Stimulated activated CD8-positive, alpha-beta memory T cell treated with anti-CD3 and anti-CD28 coated beads, Interleukin-7, amount 100 ng/mL, for 24 hours (primary cell): Measurements from ENCODE around the gene LIX1.
"Not testable (repeated sequence)": the region's sequence is repeated elsewhere in the genome, so short reads cannot be mapped to it uniquely, and the experiment has no call there.

Source experiments
- DNase-seq: peaks from one replicate; pipeline ENCODE4 v3.0.0-alpha.2; 2020; ENCODE audit warnings: low read depth

LIX1 gene

DNA sequence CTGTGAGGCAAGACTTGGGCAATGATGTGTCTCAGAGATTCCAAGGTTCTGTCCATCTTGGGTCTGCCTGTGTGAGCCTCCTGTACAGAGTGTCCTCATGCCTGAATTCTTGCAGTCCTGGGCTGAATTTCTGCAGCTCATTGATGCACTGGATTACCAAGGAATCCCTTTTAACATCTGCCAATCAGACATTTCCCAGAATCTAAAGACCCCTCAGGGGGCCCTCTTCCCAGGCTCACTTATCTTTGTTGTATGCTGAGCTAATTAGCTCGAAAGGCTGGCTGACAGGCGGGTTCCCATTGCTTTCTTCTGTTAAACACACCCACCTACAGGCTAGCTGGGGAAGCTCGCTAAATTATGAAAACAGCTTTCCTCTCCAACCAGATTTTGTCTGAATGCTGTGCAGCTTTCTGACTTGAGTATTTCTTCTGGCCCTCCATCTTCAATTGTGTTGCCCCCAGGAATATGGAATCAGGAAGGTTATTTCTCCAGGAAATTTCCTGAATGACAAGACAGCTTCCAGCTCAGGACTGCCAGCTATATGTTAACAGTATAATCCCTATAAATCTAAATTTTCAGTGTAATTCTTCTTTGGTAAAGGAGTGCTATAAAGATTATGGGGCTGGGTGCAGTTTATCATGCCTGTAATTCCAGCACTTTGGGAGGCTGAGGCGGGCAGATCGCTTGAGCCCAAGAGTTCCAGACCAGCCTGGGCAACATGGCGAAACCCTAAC, at the start of gene LIX1:
Gene LIX1, minus strand, starts transcription at position 91 of the 734 bp plus-strand sequence. Its CDS starts 35 bp downstream, at position 56.
- no peak for DNase-seq

DNA sequence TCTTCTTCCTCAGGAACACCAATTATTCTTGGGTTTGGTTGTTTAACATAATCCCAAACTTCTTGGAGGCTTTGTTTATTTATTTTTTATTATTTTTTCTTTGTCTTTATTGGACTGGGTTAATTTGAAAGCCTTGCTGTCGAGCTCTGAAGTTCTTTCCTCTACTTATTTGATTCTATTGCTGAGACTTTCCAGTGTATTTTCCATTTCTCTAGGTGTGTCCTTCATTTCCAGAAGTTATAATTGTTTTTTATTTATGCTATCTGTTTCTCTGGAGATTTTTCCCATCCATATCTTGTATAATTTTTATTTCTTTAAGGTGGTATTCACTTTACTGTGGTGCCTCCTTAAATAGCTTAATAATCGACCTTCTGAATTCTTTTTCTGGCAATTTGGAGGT, 49.5 kb upstream of the LIX1 start:
- no peak for DNase-seq

DNA sequence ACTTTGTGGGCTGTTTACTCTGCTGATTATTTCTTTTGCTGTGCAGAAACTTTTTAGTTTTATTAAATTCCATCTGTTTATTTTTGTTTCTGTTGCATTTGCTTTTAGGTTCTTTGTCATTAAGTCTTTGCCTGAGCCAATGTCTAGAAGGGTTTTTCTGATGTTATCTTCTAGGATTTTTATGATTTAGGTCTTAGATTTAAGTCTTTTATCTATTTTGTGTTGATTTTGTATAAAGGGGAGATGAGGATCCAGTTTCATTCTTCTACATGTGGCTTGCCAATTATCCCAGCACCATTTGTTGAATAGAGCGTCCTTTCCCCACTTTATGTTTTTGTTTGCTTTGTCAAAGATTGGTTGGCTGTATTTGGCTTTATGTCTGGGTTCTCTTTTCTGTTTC, 47.1 kb upstream of the LIX1 start:
- not testable (repeated sequence) for DNase-seq

DNA sequence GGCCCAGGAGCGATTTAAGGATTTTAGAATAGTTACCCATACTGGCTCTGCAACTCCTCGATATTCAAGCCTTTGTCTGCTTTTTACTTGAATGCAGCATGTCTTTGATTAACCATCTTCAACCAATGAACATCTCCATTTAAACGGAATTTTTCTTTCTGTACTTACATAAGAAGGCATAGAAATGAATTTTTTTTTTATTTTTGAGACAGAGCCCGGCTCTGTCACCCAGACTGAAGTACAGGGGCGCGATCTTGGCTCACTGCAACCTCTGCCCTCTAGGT, 41.5 kb upstream of the LIX1 start:
- no peak for DNase-seq

DNA sequence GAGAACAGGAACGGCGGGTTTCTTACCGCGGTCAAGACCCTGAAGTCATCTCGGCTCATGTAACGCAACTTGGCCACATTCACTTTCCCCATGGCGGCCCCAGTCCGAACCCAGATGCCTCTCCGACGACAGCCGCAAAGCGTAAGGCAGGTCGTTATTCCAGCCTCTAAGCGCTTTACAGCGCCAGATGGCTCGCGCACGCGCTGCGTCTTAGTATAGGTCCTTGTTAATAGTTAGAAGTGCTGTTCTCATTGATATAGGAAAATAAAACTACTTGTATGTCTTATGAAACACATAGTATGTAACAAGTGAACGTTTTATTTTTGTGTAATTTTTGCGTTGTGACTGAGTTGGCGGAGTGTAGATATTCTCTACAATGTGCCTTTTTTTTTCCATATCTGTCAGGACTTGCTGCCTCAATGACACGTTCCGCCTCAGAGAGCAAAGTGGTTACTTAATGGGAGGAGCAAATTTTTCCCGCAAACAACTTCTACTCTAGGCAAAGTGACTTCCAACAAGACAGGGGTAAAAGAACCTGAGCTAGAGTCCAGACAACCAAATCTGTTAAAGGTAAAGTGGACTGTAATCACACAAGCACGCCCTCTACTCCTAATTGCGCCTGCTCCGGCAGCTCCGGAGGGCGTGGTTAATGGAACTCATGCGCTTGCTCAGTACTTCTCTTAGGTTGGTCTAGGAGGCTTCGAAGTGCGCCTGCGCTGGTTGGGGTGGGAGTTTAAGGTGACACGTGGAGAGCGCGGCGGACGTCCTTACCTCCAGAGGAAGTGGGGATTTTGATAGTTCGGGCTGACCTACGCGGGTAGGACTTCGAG, 40.9 kb upstream of the LIX1 start, which contains the start of gene RIOK2:
Gene RIOK2, minus strand, starts transcription at position 148 of the 830 bp plus-strand sequence. Its CDS starts 56 bp downstream, at position 92.
- peak; percentile 86 for DNase-seq

DNA sequence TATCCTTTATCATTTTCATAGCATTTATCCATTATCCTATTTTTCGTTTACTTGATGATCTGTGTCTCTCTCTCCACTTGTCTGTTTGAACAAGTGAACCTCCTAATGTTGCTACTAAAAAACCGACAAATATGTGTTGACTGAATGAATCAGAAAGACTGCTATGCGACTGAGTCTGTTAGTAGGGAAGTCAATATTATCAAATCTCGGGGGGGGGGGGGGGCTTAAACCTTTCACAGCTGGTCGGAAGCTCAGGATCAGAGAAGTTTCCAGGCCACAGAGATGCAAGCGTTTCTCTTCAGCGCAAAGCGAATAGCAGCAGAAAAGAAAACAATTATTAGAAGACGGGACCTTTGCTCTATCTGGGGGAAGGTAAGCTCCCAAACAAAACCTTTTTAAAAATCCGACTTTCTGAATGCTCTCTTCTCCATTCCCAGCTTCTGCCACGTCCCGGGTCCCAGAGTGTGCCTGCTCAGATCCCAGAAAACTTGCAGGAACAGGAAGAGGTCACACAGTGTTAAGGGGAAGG, 40.2 kb upstream of the LIX1 start:
- DNase-seq, result no peak

DNA sequence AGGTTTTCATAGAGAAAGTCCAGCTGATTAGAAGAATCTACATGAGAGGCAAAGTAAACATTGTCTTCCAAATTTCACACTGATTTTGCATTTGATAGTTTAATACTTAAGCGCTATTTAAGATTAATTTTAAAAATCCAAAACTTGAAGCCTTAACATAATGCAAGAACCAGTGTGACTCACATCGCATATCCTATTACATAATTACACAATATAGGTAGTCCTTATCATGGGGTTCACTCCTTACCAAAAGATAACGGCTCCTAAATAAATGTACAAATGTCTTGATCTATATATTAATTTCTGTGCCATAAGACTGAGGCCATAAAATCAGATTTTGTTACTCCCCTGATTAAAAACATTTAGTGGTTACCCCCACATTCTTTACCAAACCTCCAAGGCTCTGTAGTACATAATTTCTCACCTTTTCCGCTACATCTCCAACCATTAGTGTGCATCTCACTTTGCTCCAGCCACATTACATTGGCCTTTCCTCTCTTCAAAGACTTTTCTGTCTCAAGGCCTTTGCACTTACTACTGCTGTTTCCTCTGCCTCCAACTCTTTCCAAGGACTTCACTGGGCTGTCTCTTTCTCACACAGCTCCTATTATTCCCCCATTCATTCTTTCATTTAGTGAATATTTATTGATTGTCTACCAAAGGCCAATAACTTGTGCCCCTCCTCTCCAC, 39.6 kb upstream of the LIX1 start:
- DNase-seq, result no peak

DNA sequence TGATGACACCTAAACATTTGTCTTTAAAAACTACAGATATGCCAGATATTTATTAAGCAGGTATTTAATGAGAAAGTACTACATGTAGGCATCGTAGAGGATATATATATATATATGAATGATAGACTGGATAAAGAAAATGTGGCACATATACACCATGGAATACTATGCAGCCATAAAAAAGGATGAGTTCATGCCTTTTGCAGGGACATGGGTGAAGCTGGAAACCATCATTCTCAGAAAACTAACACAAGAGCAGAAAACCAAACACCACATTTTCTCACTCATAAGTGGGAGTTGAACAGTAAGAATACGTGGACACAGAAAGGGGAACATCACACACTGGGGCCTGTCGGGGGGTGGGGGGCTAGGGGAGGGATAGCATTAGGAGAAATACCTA, 37.0 kb upstream of the LIX1 start:
- not testable (repeated sequence) for DNase-seq

DNA sequence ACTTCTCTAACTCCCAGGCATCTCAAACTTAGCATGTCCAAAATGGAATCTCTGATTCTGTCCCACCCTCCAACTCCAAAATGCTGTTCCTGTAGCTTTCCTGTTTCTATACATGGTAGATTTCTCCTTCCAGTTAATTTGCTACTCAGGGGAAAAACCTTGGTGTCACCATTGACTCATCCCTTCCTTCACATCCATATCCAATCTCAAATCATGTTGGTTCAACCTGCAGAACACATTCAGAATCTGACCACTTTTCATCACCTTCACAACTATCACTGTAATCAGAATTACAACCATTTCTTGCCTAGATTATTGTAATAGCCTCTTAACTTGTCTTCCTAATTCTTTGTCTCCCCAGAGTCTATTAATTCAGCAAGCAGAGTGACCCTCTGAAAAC, 29.8 kb upstream of the LIX1 start:
- no peak for DNase-seq

DNA sequence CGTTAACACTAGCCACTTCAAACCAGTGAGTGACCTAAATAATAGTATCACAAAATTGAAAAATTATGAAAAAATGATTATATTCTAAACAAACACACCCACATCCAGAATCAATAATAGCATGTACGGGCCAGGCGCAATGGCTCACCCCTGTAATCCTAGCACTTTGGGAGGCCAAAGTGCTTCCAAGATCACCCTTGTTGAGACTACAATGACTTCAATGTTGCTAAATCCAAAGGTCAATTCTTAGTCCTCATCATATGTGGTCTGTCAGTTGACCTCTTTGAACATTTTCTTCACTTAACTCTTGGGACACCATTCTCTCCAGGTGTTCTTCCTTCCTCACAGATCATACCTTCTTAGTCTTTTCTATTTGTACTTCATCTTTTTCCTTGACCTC, 29.3 kb upstream of the LIX1 start:
- no peak for DNase-seq

DNA sequence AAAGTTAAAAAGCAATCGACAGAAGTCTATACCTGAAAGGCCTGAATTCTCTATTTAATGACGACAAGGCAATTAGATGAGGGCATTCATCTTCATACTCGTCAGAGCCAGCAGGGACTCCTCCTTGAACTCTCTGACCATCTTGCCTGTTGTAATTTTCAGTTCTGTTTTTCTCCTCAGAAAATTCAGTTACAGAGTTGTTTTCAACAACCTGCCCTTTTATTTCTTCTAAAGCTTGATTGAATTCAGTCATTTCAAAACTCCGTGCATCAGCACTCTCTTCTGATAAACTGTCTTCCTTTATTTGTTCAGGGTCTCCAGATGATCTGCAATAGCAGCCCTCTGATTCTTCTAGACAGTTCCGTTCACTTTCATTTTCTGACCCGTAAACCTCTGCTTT, 25.0 kb upstream of the LIX1 start:
- DNase-seq, result no peak

DNA sequence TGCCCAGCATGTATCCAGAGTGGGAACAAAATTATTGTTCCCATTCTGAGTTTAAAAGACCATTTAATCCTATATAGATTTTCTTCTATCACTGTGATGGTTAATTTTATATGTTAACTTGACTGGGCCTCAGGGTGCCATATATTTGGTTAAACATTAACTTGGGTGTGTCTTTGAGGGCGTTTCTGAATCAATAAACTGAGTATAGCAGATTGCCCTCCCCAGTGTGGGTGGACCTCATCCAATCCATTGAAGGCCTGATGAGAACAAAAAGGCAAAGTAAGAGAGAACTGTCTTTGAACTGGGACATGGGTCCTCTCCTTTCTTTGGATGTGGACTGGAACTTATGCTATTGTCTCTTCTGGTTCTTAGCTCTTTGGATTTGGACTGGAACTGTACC, 23.3 kb upstream of the LIX1 start:
- no peak for DNase-seq

DNA sequence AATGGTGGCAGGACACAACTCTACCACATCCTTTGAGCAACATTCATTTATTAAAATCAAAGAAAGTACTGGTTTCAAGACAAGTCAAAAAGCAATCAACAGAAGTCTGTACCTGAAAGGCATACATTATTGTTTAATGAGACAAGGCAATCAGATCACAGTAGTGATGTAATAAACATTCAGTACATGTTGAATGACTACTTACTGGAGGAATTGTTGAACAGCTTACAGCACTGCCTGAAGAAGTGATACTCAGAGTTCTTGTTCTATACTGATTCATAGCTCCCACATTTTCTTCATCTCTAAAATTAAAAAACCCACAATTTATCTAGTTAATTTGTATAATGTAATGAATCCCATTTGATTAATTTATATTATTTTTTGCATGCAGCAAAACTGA, 22.4 kb upstream of the LIX1 start:
- DNase-seq, result no peak

DNA sequence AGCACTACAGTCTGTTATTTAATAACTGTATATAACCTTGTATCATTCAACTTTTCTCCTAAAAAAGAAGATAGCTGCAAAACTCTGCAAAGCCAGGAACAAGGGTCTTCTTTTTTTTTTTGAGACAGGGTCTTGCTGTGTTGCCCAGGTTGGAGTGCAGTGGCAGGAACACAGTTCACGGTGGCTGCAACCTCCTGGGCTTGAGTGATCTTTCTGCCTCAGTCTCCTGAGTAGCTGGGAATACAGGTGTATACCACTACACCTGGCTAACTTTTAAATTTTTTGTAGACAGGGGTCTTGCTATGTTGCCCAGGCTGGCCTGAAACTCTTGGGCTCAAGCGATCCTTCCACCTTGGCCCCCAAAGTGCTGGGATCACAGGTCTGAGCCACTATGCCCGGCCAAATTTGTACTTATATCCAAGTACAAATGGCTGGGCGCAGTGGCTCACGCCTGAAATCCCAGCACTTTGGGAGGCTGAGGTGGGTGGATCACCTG, 21.4 kb upstream of the LIX1 start:
- no peak for DNase-seq

DNA sequence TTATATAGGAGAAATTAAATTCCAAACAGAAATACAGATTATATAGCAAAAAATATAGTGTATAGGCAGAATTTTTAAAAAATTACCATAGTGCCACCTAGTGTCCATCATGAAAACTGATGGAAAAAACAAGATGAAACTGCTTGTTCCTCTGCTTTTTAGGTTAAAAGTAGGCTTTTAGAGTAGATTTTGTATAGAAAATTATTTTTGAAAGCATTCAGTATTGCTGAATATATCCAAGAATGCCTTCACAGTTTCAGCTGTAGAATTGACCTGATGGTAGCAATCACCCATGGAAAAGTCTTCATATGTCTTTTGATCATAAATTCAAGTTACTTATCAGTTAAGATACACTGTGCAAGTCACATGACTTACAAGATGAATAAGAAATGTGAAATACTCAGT, 21.0 kb upstream of the LIX1 start:
- DNase-seq, result no peak

DNA sequence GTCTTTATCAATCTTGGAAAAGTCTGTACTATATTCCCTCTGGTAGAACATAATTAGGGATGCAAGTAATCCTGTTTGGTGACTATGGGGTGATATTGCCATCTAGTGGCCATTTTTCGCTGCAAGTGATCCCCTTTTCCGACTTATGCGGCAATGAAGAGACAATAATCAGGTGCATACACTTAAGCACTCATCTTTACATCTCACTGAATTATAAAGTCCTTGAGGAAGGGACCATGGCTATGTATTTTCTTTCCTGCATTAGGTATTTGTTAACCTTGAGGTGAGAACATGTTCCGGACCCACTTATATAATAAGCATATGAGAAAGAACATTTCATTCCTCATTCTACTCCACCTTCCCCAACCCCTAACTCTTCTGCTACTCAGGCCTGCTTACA, 19.6 kb upstream of the LIX1 start:
- no peak for DNase-seq

DNA sequence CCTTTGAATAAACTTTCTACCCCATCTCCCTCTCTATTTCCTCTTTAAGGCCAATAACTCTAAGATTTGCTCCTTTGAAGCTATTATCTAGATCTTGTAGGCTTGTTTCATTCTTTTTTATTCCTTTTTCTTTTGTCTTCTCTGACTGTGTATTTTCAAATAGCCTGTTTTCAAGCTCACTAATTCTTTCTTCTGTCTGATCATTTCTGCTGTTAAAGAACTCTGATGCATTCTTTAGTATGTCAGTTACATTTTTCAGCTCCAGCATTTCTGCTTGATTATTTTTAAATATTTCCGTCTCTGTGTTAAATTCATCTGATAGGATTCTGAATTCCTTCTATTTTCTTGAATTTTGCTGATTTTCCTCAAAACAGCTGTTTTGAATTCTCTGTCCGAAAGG, 15.3 kb upstream of the LIX1 start:
- DNase-seq, result no peak

DNA sequence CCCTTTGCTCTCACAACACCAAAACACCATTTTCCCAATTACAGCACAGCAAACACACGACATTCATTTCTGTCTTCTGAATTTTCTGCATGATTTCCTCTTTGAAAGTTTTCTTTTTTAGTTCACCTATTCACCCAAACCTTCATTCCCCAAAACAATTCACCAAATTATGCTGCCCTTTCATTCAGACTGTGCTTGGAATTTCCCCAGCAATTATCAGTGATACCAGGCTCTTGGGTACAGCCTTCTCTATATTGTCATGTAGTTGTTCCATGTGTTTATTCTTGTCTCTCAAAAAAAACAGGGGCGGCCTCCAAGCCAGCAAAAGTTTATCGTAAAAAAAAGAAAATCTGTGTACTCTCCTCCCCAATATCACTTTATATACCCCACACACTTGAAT, 9.0 kb upstream of the LIX1 start:
- DNase-seq, result no peak

DNA sequence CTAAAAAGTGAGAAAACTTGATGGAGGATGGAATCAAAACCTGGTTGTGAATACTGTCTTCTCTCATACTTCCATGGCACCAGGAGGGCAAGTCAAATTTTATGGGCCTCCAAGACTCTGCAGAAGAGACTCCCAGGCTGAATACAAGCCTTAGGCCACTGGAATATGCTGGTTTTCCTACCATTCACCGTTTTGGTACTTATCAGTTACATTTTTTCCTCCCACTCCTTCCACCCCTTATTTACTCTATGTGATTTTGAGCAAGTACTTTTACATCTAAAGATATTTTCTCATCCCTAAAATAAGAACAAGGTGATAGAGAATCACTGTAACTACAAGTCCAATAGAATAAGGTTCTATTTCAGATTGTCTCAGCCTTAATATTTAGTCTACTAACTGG, 8.0 kb upstream of the LIX1 start:
- DNase-seq, result no peak

DNA sequence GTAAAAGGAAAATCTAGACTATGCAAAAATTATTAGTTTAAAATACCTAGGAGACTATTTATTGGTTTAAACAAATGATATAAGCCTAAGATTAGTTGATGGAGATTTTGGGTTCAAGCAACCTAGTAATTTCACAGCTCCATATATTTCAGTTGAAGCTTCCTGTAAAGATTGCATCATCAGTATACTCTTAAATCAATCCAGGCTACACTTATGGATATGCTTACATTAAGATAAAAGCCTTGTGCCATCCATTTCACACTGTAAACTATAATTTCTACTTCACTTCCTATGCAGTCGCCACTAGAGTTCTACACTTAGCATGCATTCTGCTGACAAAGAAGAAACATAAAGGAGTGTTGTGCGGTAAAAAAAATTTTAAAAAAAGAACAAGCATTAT, 7.3 kb upstream of the LIX1 start:
- DNase-seq, result no peak

DNA sequence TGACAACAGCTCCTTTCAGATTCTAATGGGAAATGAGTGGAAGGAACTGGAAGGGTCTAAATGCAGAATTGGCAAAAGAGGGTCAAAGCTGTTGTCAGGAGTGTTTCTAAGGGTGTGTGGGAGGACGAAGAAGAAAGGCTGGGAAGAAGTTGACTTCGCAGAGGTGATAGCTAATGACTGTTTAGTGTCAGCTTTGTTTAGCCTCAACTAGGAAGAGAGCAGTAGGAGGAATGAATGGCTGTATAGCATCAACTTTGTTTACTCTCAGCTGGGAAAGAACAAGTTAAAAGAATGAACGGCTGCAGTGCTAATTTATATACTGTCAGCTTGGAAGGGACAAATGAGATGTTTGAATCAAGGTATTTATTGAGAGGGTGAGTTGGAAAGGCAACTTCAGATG, 5.9 kb upstream of the LIX1 start:
- no peak for DNase-seq

DNA sequence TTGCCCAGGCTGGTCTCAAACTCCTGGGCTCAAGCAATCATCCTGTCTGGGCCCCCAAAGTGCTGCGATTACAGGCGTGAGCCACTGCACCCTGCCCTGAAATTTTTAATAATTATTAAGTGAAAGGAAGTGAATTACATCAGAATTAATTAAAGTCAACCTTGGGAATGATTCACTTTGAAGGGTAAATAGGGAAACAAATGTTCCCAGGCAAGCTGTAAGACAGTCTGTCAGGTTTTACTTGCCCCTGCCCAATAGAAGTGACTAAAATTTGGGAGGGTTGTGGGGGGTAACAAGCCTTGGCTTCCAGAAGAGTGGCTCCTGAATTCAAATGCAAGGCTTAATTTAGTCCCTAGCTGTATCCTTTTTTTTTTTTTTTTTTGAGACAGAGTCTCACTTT, 1.3 kb upstream of the LIX1 start:
- no peak for DNase-seq

DNA sequence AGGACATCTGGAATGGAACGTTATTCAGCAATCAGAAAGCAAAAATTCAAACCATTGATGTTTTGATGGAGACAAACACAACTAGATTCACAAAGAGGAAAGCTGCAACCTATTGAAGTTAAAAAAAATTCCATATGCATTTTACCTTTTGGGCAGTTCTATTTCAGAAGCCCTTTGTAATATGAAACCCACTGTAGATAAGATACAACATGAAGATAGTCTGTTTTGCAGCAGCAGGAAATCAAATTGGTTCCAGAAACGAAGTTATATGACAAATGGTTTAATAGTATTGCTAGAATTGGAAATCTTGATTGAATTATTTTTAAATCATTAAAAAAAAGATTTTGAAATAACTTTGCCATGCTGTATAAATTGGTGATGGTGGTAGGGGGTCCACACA, 872 bp downstream of the LIX1 start:
- DNase-seq, result no peak
